ENCODE data around the gene AUNIP. TPM values are rescaled to one million over a fixed set of nuclear protein-coding genes. Genes with fewer than 3 reads are reported as not detected.

Gene AUNIP
- total RNA-seq, 1 experiment from 2014 or later, result 17.6 TPM

DNA sequence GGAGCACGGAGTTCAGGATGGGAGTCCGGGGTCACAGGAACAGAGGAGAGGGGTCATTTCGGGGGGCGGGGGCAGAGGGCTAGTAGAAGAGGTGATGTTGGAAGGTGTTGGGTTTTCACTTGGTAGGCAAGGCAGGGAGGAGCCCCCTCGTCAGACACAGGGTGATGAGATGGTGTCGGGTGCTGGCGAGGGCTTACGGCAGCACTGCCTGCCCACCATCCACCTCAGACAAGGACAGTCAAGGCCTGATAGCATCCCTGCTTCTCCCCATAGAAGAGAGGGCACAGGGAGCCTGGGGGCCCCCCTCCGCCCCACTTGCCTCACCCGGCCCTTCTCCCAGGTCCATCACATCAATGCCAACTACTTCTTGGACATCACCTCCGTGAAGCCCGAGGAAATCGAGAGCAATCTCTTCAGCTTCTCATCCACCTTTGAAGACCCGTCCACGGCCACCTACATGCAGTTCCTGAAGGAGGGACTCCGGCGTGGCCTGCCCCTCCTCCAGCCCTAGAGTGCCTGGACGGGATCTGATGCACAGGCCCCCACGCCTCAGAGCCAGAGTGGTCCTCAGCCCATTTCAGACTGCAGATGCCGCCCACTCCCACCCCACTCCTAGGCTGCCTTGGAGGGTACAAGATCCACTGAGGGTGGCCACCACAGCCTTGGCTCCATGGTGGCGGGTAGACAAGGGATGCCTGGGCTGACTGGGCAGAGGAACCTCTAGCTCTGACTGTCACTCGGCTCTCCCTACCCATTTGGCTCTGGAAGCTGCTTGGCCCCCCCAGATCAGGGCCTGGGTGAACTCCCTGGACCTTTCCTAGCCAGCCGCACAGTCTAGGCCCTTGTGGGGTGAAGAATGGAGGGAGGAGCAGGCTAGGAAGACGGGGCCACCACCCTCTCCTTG, 43.8 kb downstream of the AUNIP start:
- BruUV-seq (replicated peaks), result no TSS peak
- CTCF ChIA-PET, result interaction anchor here (0.6 kb wide), 1 partner anchor 1250 kb away, joined by 6 read pairs; no protein-coding TSS in a partner anchor
- Histone ChIP-seq H2AFZ (ENCODE audit: low read length) (no peak overlapping the region), H3K4me2 (ENCODE audit: low read length) (no peak overlapping the region), H3K9me2 (replicated peaks; ENCODE audit: low read length) (no peaks in the 10 kb centered on the region), H3F3A (ENCODE audit: low read length, unreplicated experiment) (no peaks in the 10 kb centered on the region), H3K4me1 (ENCODE audit: insufficient read depth, low read length) (peaks cover 15% of the 10 kb centered on the region), H3K36me3 (ENCODE audit: low read depth, low read length) (no peaks in the 10 kb centered on the region; the same call in 1 of the 2 replicates), H4K20me1 (ENCODE audit: low read length) (no peaks in the 10 kb centered on the region), H3K79me2 (ENCODE audit: low read length) (peaks cover 5% of the 10 kb centered on the region), H3K4me3 (ENCODE audit: low read length) (no peak overlapping the region), H3K27me3 (ENCODE audit: low read length) (no peaks in the 10 kb centered on the region), H3K9me3 (ENCODE audit: low read length) (no peaks in the 10 kb centered on the region), H3K9ac (ENCODE audit: low read length) (no peak overlapping the region), H3K27ac (ENCODE audit: low read length) (no peak overlapping the region)
- ATAC-seq (no peak), DNase-seq (no peak)
- intact Hi-C loops (cut with micrococcal nuclease), result no loop called here
- TF ChIP-seq EZH2 (IDR thresholded peaks at IDR 0.05; ENCODE audit: low read length, unreplicated experiment) (no peak), EZH2phosphoT487 (IDR thresholded peaks at IDR 0.05; ENCODE audit: borderline replicate concordance, low read length) (no peak)
- TF ChIP-seq, protein P1, sequence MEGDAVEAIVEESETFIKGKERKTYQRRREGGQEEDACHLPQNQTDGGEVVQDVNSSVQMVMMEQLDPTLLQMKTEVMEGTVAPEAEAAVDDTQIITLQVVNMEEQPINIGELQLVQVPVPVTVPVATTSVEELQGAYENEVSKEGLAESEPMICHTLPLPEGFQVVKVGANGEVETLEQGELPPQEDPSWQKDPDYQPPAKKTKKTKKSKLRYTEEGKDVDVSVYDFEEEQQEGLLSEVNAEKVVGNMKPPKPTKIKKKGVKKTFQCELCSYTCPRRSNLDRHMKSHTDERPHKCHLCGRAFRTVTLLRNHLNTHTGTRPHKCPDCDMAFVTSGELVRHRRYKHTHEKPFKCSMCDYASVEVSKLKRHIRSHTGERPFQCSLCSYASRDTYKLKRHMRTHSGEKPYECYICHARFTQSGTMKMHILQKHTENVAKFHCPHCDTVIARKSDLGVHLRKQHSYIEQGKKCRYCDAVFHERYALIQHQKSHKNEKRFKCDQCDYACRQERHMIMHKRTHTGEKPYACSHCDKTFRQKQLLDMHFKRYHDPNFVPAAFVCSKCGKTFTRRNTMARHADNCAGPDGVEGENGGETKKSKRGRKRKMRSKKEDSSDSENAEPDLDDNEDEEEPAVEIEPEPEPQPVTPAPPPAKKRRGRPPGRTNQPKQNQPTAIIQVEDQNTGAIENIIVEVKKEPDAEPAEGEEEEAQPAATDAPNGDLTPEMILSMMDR (conservative IDR thresholded peaks at IDR 0.05; ENCODE audit: low read depth, low read length), result no peak
- POLR2A ChIA-PET (ENCODE audit: unreplicated experiment), result no interaction called here

DNA sequence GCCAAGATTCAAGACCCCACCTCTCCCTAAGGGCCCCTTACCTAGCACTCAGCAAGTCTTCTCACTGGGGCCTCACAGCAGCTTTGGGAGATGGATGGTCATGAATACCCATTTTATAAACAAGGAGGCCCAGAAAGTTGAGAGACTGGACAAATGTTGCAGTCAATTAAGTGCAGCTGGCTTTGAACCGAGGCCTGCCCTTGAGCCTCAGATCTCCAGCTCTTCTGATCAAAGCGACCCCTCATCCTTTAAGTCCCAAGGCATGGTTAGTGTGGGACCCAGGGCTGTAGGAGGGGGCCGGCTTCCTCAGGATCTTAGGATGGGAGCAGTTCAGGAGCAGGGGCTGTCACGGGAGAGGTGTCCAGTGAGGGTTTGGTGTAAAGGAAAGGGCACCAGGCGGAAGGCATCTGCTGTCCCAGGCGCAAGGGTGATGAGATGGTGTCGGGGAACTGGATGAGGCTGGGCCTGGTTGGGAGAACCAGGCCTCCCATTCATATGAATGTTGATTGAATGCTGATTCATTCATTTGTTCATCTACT, 44.6 kb downstream of the AUNIP start:
- no peak overlapping the region for H3K27ac ChIP-seq (ENCODE audit: low read length)
- no peak overlapping the region for H3K4me2 ChIP-seq (ENCODE audit: low read length)
- no peak overlapping the region for H2AFZ ChIP-seq (ENCODE audit: low read length)
- H3F3A ChIP-seq (ENCODE audit: low read length, unreplicated experiment), result no peaks in the 10 kb centered on the region
- CTCF ChIA-PET, result interaction anchor here (0.6 kb wide), 1 partner anchor 1249 kb away, joined by 6 read pairs; no protein-coding TSS in a partner anchor
- H3K9me3 ChIP-seq (ENCODE audit: low read length), result no peaks in the 10 kb centered on the region
- intact Hi-C loops (cut with micrococcal nuclease), result no loop called here
- H3K4me1 ChIP-seq (ENCODE audit: insufficient read depth, low read length), result peaks cover 15% of the 10 kb centered on the region
- no peak for ATAC-seq
- H3K9me2 ChIP-seq (replicated peaks; ENCODE audit: low read length), result no peaks in the 10 kb centered on the region
- DNase-seq, result no peak
- no peaks in the 10 kb centered on the region for H3K27me3 ChIP-seq (ENCODE audit: low read length)
- H4K20me1 ChIP-seq (ENCODE audit: low read length), result no peaks in the 10 kb centered on the region
- no peaks in the 10 kb centered on the region for H3K79me2 ChIP-seq (ENCODE audit: low read length)
- H3K9ac ChIP-seq (ENCODE audit: low read length), result no peak overlapping the region
- no peaks in the 10 kb centered on the region; the same call in 1 of the 2 replicates for H3K36me3 ChIP-seq (ENCODE audit: low read depth, low read length)
- TF ChIP-seq, protein P1 (conservative IDR thresholded peaks at IDR 0.05; ENCODE audit: low read depth, low read length), result no peak
- TF ChIP-seq EZH2phosphoT487 (IDR thresholded peaks at IDR 0.05; ENCODE audit: borderline replicate concordance, low read length) (no peak), EZH2 (IDR thresholded peaks at IDR 0.05; ENCODE audit: low read length, unreplicated experiment) (no peak)
- POLR2A ChIA-PET (ENCODE audit: unreplicated experiment), result no interaction called here
- no TSS peak for BruUV-seq (replicated peaks)
- H3K4me3 ChIP-seq (ENCODE audit: low read length), result no peak overlapping the region
